GM12801 (cell line): Measurements from ENCODE around the gene CD300LF.

Experiments
- TF ChIP-seq, protein P1 (sequence below): IDR thresholded peaks from one replicate; pipeline ENCODE4 v1.5.1; 2011; ENCODE audit warnings: control low read depth; ENCODE audit not compliant: insufficient read length; ENCODE audit errors: extremely low read depth

Gene CD300LF

DNA sequence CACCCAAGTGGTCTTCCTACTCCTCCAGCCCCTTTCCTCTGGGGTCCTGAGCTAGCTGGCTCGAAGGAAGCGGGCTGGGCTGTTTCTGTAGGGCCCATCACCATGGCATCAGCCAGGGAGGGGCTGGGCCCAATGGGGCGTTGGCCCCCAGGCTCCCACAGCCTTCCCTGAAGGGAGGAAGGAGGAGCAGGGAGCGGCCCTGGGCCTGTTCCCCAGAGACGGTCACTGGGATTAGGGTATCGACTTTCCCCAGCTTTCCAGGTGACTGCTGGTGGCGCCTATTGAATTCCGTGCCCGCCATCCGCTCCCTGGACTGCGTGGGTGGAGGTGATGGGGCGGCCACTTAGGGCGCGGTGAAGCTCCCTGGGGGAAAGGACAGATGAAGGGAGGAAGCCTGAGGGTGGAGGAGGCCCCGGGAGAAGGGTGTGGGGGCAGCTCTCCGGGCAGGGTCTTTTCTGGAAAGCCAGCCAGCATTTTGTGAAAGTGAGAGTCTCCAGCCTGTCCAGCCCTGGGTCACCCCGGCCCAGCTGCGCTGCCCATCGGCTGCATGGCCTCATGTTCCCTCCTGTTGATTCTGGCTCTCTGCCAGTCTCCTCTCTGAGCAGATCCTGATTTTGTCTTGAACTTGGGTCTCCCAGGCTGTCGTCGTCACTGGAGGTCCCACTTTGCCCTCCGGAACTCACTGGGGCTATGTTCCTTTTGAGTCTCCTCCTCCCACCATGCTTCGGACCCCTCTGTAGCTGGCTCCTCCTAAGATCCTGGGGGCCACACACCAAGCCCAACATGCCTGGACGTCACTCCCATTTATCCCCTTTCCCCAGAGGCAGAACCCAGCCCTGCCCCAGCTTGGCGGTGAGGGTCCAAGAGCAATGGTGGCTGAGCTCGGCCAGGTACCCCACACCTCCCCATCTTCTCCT lies 45.5 kb upstream of the CD300LF start:
- TF ChIP-seq, protein P1, sequence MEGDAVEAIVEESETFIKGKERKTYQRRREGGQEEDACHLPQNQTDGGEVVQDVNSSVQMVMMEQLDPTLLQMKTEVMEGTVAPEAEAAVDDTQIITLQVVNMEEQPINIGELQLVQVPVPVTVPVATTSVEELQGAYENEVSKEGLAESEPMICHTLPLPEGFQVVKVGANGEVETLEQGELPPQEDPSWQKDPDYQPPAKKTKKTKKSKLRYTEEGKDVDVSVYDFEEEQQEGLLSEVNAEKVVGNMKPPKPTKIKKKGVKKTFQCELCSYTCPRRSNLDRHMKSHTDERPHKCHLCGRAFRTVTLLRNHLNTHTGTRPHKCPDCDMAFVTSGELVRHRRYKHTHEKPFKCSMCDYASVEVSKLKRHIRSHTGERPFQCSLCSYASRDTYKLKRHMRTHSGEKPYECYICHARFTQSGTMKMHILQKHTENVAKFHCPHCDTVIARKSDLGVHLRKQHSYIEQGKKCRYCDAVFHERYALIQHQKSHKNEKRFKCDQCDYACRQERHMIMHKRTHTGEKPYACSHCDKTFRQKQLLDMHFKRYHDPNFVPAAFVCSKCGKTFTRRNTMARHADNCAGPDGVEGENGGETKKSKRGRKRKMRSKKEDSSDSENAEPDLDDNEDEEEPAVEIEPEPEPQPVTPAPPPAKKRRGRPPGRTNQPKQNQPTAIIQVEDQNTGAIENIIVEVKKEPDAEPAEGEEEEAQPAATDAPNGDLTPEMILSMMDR = no peak

DNA sequence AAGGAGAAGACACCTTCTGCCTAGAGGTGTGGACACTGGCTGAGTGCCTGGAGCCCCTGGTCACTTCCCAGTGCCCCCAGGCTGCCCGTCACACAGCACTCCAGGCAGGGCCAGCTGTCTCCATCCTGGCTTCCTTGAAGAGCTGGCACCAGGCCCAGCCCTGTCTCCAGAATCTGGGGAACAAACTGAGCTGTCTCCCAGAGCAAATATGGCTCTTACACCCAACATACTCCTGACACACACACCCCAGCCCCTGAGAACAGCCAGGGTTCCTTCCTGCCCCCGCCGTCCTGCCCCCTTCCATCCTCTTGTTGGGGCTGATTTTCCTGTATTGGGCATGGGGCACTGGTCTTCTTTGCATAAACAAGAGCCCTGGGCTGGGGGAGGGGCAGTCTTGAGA lies 44.8 kb upstream of the CD300LF start:
- TF ChIP-seq, protein P1 = no peak

DNA sequence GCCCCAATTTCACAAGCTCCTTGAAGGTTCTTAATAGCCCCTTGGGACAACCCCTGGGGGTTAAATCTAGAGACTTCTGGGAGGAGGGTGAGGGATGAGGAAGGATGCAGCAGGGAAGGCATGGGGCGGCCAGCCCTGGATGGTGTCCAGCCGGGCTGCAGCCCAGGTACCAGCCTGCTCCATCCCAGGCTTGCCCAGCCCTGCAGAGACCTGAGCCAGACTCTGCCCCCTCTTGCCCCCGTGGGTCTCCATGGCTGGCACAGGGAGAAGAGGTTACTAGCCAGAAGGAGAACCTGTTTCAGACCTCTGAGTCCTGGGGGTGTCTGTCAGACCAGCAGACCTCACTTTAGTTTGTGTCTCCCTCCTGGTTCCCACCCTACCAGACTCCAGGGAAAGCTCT lies 44.2 kb upstream of the CD300LF start:
- TF ChIP-seq, protein P1 = no peak

DNA sequence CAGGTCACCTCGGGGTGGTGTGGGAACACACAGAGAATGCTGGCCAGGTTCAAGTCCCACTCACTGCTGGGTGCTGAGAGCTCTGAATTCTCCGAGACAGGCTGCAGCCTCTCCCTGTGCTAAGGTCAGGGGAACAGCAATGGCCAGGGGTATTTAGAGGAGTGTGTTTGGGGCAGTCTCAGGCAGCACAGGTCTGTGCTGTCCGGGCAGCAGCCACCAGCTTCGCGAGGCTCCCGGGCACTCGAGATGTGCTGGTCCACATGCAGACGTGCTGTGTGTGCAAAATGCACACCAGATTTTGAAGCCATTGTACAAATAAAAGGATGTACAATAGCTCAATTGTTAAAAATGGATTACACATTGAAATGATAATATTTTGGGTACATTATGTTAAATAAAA lies 42.8 kb upstream of the CD300LF start:
- TF ChIP-seq, protein P1 = no peak

DNA sequence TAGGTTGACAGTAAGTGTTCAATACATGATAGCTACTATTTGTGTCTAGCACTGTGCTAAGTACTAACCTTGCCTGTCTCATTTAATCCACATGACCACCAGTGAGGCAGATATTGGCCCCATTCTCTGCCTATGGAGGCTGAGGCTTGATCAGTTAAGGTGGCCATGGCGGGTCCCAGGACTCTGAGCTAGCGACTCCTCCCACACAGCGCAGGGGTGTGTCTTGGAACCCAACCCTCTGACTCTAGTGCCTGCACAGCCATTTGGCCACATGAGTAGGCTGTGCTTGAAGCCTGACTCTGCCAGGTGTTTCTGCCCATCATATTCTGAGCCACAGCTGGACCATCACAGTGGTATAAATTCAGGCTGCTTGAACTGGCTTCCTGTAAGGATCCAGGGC lies 42.1 kb upstream of the CD300LF start:
- TF ChIP-seq, protein P1 = no peak

DNA sequence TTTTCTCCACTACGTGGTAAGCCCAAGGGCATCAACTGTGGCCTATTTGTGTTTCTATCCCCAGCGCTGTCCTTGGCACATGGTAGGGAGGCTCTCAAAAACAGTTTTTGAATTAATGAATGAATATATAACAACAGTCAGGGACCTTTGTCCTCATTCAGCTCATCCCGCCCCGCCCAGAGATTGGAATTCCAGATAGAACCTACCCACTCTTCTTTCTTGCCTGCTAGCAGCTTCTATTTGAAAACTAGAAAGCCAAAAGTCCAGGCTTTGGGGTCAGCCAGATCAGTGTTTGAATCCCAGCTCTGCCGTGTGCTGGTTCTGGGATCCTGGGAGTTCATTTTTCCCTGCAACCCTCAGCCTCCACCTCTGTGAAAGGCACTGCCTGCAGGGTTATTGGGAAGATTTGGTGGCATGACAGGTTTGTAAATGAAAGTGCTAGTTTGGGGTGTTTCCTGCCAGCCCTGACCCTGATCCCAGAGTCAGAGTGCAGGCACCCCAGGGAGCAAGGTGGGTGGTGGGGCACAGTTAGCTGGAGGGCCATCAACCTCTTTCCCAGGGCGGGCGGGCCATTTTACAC lies 40.2 kb upstream of the CD300LF start:
- TF ChIP-seq, protein P1 = no peak

DNA sequence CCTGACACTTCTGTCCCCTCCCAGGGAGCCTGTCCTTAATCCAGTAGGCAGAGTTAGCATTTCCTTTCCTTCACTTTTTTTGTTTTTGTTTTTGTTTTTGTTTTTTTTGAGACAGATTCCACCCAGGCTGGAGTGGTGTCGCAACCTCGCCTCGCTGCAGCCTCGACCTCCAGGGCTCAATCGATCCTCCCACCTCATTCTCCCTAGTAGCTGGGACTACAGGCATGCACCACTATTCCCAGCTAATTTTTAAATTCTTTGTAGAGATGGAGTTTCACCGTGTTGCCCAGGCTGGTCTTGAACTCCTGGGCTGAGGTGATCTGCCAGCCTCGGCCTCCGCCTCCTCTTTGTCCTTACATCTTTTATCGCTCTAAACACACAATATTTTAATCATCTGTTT lies 39.7 kb upstream of the CD300LF start:
- TF ChIP-seq, protein P1 = no peak
